K562 (cell line): ENCODE measurements around the gene LMOD1. TPM values are rescaled to one million over a fixed set of nuclear protein-coding genes. Genes with fewer than 3 reads are reported as not detected.

ENCODE experiments used
- MAX ChIP-seq: sonication (generic); formaldehyde crosslinking; IDR thresholded peaks from 2 replicates; pipeline ENCODE4 v1.9.0; 2022; ENCODE audit warnings: mild to moderate bottlenecking, missing genetic modification reagents
- RFX1 ChIP-seq: fragments of 450-650 bp; IDR thresholded peaks from 2 replicates; pipeline ENCODE4 v1.6.1; 2016; ENCODE audit warnings: mild to moderate bottlenecking, moderate library complexity
- UBTF ChIP-seq, 2 experiments: IDR thresholded peaks; 2 replicates each; pipeline ENCODE4 v1.6.1; 2012; ENCODE audit warnings: improper control_type of control experiment in 2 of 2, low read depth in 2 of 2, low read length in 2 of 2, borderline replicate concordance in 1 of 2
- ZBTB40 ChIP-seq, 2 experiments: fragments of 450-650 bp in 1 of 2; sonication (generic) in 1 of 2; formaldehyde crosslinking in 1 of 2; IDR thresholded peaks; 2 replicates each; pipeline versions ENCODE4 v1.7.1 to v1.9.0; 2016 to 2022; ENCODE audit warnings: inconsistent platforms in 1 of 2, mild to moderate bottlenecking in 1 of 2, missing genetic modification reagents in 1 of 2
- ZFP36 ChIP-seq: fragments of 150-350 bp; IDR thresholded peaks from 2 replicates; pipeline ENCODE4 v1.6.1; 2018; ENCODE audit warnings: low read length, low read depth; ENCODE audit not compliant: partially characterized antibody
- polyA plus RNA-seq, 8 experiments: library from polyadenylated mRNA; depleted of rRNA in 4 of 8; stranded (reverse) in 5 of 8; unstranded in 3 of 8; fragments of >200 nt; fragmentation: Nextera tagmentation in 2 of 8; fragmentation: Illumina TruSeq in 1 of 8; extraction: Ambion mirVana in 2 of 8; extraction: Trizol in 1 of 8; gene quantifications; 2 replicates each; pipeline versions ENCODE4 v1.2.1 to v1.2.3, GENCODE V29; 2011 to 2014; ENCODE audit warnings: inconsistent platforms in 1 of 8, missing spikeins in 1 of 8
- total RNA-seq, 7 experiments: library from RNA; depleted of rRNA in 6 of 7; stranded (reverse); fragments of >200 nt in 6 of 7; fragmentation: Illumina TruSeq in 2 of 7; extraction: Trizol in 2 of 7; gene quantifications; 2 replicates each; pipeline versions ENCODE4 v1.2.1 to v1.2.3, GENCODE V29; 2011 to 2021; ENCODE audit warnings: low replicate concordance in 1 of 7

Gene LMOD1
- total and polyA plus RNA-seq, 9 of the 15 experiments (the other 6 are each of a cell fraction or from before 2014, with no cell fraction given) = 0.03 to 0.54 (median 0.38) TPM; not detected in 1

DNA sequence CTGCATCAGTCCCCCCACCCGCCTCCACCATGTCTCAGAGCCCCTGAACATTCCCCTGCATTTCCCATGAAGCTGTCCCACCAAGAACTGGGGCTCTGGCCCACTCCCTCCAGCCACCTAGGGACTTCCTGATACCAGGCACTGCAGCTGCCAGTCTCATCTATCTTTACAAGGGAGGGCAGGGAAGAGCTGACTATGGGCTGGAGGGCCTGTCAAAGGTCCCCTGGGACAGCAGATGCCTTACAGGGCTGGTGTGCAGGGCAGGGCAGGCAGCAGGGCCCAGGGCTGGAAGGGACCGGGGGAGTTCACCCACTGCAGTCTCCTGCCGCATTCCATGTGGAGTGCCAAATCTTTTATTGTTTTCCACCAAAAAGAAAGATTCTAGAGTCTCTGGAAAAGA lies 40.0 kb downstream of the LMOD1 start (continued):
- TF ChIP-seq UBTF (IDR thresholded peaks at IDR 0.05; ENCODE audit: borderline replicate concordance in 1 of 2, low read depth in 2 of 2, low read length in 2 of 2) (no peak), RFX1 (no peak), MAX (CRISPR knock-in tag) (no peak), ZFP36 (no peak), ZBTB40 (IDR thresholded peaks at IDR 0.05) (no peak), ZBTB40 (CRISPR knock-in tag; IDR thresholded peaks at IDR 0.05) (no peak)
